Left forelimb (tissue), 1 donor: ENCODE measurements around the gene CENPQ.
"Not testable (repeated sequence)": the region's sequence is repeated elsewhere in the genome, so short reads cannot be mapped to it uniquely, and the experiment has no call there.

Source experiments
- DNase-seq: peaks from one replicate; pipeline ENCODE4 v3.0.0-alpha.2; 2018; ENCODE audit warnings: low spot score

The CENPQ gene

GRCh38 chr6:49462927-49463611 is at the start of gene CENPQ, which contains the start of gene MMUT:
TSS of gene CENPQ (plus strand) at chr6:49463370. CDS start at chr6:49470177, 6,807 bp downstream.
TSS of gene MMUT (minus strand) at chr6:49463253. CDS start at chr6:49459466, 3,787 bp downstream.
- peak; percentile 94 for DNase-seq

GRCh38 chr6:49415358-49415757 is 47.8 kb upstream of the CENPQ start:
- no peak for DNase-seq

- no peak for DNase-seq
Measured at GRCh38 chr6:49416195-49416594, 47.0 kb upstream of the CENPQ start.

GRCh38 chr6:49423817-49424216 is 39.4 kb upstream of the CENPQ start:
- DNase-seq = no peak

- no peak for DNase-seq
Measured at GRCh38 chr6:49430187-49430586, 33.0 kb upstream of the CENPQ start.

GRCh38 chr6:49430866-49431265 is 32.3 kb upstream of the CENPQ start:
- DNase-seq = no peak

- DNase-seq = no peak
Measured at GRCh38 chr6:49453221-49453620, 9.9 kb upstream of the CENPQ start.

GRCh38 chr6:49454787-49455709 is 8.1 kb upstream of the CENPQ start:
- no peak for DNase-seq

- DNase-seq = no peak
Measured at GRCh38 chr6:49457771-49458170, 5.4 kb upstream of the CENPQ start.

GRCh38 chr6:49462071-49462470 is 1.1 kb upstream of the CENPQ start:
- no peak for DNase-seq

GRCh38 chr6:49462599-49462926 is 607 bp upstream of the CENPQ start:
- no peak for DNase-seq

GRCh38 chr6:49463612-49463967 is 420 bp downstream of the CENPQ start:
- DNase-seq = no peak

GRCh38 chr6:49464691-49465090 is 1.5 kb downstream of the CENPQ start:
- no peak for DNase-seq

GRCh38 chr6:49468042-49468441 is 4.9 kb downstream of the CENPQ start:
- DNase-seq = no peak

- DNase-seq = not testable (repeated sequence)
Measured at GRCh38 chr6:49476564-49476963, 13.4 kb downstream of the CENPQ start.

GRCh38 chr6:49479308-49479970 is 16.3 kb downstream of the CENPQ start:
- no peak for DNase-seq

GRCh38 chr6:49481846-49482245 is 18.7 kb downstream of the CENPQ start:
- not testable (repeated sequence) for DNase-seq

- DNase-seq = not testable (repeated sequence)
Measured at GRCh38 chr6:49483380-49483779, 20.2 kb downstream of the CENPQ start.

- DNase-seq = no peak
Measured at GRCh38 chr6:49490633-49491032, 27.5 kb downstream of the CENPQ start.

- no peak for DNase-seq
Measured at GRCh38 chr6:49497304-49497703, 34.1 kb downstream of the CENPQ start.

- DNase-seq = no peak
Measured at GRCh38 chr6:49499126-49499525, 36.0 kb downstream of the CENPQ start.

- no peak for DNase-seq
Measured at GRCh38 chr6:49499623-49500022, 36.5 kb downstream of the CENPQ start, which contains the start of gene GLYATL3. TSS of gene GLYATL3 (plus strand) at chr6:49499923. CDS start at chr6:49511991, 12,068 bp downstream.

- no peak for DNase-seq
Measured at GRCh38 chr6:49504666-49505065, 41.5 kb downstream of the CENPQ start.
